GM12878 (cell line): Measurements from ENCODE around the gene SEMA4D. TPM values are rescaled to one million over a fixed set of nuclear protein-coding genes. Genes with fewer than 3 reads are reported as not detected.

Source experiments
- ATAC-seq: fragments of 200-7000 bp; cut with Tn5 transposase; 3 replicates; pipeline ENCODE4 v1.9.1; 2020; ENCODE audit warnings: mild to moderate bottlenecking, moderate library complexity
- BruUV-seq: library from RNA; stranded (reverse); fragments of 400-500 nt; replicated peaks from 2 replicates; lab custom pipeline; 2021; lab: Mats Ljungman, UMichigan
- CTCF ChIA-PET: fragments of 300-600 bp; sonication (Branson Sonifier 250); formaldehyde crosslinking; extraction: SDS; loops from one replicate; lab custom pipeline; 2021; ENCODE audit warnings: inconsistent platforms; lab: Yijun Ruan, JAX
- POLR2A ChIA-PET: fragments of 350-600 bp; formaldehyde crosslinking; extraction: SDS; loops from one replicate; lab custom pipeline; 2021; ENCODE audit warnings: inconsistent platforms; lab: Charles Lee
- RAD21 ChIA-PET: fragments of 300-600 bp; sonication (Branson Sonifier 250); formaldehyde crosslinking; loops from one replicate; lab custom pipeline; 2023; ENCODE audit warnings: antibody characterized with exemption; ENCODE audit not compliant: unreplicated experiment; lab: Charles Lee
- SMC1A ChIA-PET: fragments of 300-600 bp; sonication (Branson Sonifier 250); formaldehyde crosslinking; loops from one replicate; lab custom pipeline; 2023; ENCODE audit not compliant: unreplicated experiment, uncharacterized antibody; lab: Charles Lee
- DNase-seq: peaks from one replicate; pipeline ENCODE4 v3.0.0-alpha.2; 2011; ENCODE audit warnings: low read depth, low spot score
- FAIRE-seq: peaks from 3 replicates; lab custom pipeline; 2011; peaks lifted over from hg19 to GRCh38; lab: Jason Lieb, UNC
- H2AFZ ChIP-seq: 2 replicates; pipeline ENCODE4 v1.6.0; 2011; ENCODE audit warnings: low read depth, low read length, control low read depth; ENCODE audit not compliant: control insufficient read depth
- H3K27ac ChIP-seq: 2 replicates; pipeline ENCODE4 v1.5.1; 2011; ENCODE audit warnings: control low read depth; ENCODE audit not compliant: control insufficient read depth, insufficient read depth
- H3K27me3 ChIP-seq, 2 experiments: replicated peaks in 1 of 2; 2 replicates each; pipeline versions ENCODE4 v1.6.0 to v1.6.1; 2011; ENCODE audit warnings: low read length in 1 of 2; ENCODE audit not compliant: control insufficient read depth in 2 of 2, insufficient read depth in 2 of 2
- H3K36me3 ChIP-seq, 2 experiments: 2 replicates each; pipeline ENCODE4 v1.5.1; 2011; ENCODE audit warnings: low read length in 1 of 2; ENCODE audit not compliant: control insufficient read depth in 2 of 2, insufficient read depth in 2 of 2
- H3K4me1 ChIP-seq: 2 replicates; pipeline ENCODE4 v1.6.1; 2011; ENCODE audit warnings: mild to moderate bottlenecking, low read length, moderate library complexity, mixed read lengths; ENCODE audit not compliant: control insufficient read depth, insufficient read depth
- H3K4me2 ChIP-seq: 2 replicates; pipeline ENCODE4 v1.6.0; 2011; ENCODE audit warnings: control low read depth; ENCODE audit not compliant: control insufficient read depth, insufficient read depth
- H3K4me3 ChIP-seq: fragments of 200-600 bp; sonication (generic); 2 replicates; pipeline ENCODE4 v1.5.1; 2016
- H3K79me2 ChIP-seq: 2 replicates; pipeline ENCODE4 v1.6.0; 2011; ENCODE audit warnings: low read length; ENCODE audit not compliant: control insufficient read depth, insufficient read depth
- H3K9ac ChIP-seq: 2 replicates; pipeline ENCODE4 v1.8.0; 2011; ENCODE audit warnings: low read length, control low read depth, mixed read lengths; ENCODE audit not compliant: control insufficient read depth, insufficient read depth
- H3K9me3 ChIP-seq: replicated peaks from 3 replicates; pipeline ENCODE4 v1.5.1; 2011; ENCODE audit warnings: mild to moderate bottlenecking, low read length; ENCODE audit not compliant: control insufficient read depth, insufficient read depth
- H4K20me1 ChIP-seq: 2 replicates; pipeline ENCODE4 v1.6.0; 2011; ENCODE audit not compliant: control insufficient read depth, insufficient read depth
- CEBPZ ChIP-seq: fragments of 150-350 bp; IDR thresholded peaks from 2 replicates; pipeline ENCODE4 v1.6.1; 2016; ENCODE audit warnings: low read depth, low read length
- MEF2A ChIP-seq: IDR thresholded peaks from 2 replicates; pipeline ENCODE4 v1.6.1; 2011; ENCODE audit warnings: low read depth, mild to moderate bottlenecking, low read length, moderate library complexity; ENCODE audit not compliant: insufficient read depth
- WGBS: methylation state at CpG from one replicate; pipeline ENCODE4 v1.1.6; 2016; ENCODE audit warnings: low lambda C conversion rate; ENCODE audit not compliant: insufficient replicate concordance, insufficient coverage; ENCODE audit errors: missing lambda C conversion rate; 5-methylcytosine and 5-hydroxymethylcytosine counted together
- in situ Hi-C: fragments of 300-500 bp; cut with MboI; formaldehyde crosslinking; loops from 9 replicates; pipeline ENCODE4 v1.14.3; 2018; ENCODE audit warnings: mixed read lengths
- intact Hi-C: fragments of 100-400 bp; cut with micrococcal nuclease; formaldehyde crosslinking; loops from one replicate; pipeline ENCODE4 v1.14.2; 2022; ENCODE audit not compliant: unreplicated experiment
- polyA plus RNA-seq, 11 experiments: library from polyadenylated mRNA; depleted of rRNA in 4 of 11; unstranded in 6 of 11; stranded (reverse) in 5 of 11; fragments of >200 nt; fragmentation: Nextera tagmentation in 4 of 11; fragmentation: Illumina TruSeq in 1 of 11; extraction: Ambion mirVana in 4 of 11; extraction: Trizol in 1 of 11; gene quantifications; 1 replicate in 1 of 11; 2 replicates in 10 of 11; pipeline versions ENCODE4 v1.2.1 to v1.2.3, GENCODE V29; 2011 to 2016; ENCODE audit warnings: inconsistent platforms in 2 of 11, missing spikeins in 2 of 11, low read depth in 1 of 11
- total RNA-seq, 4 experiments: library from RNA; depleted of rRNA in 3 of 4; stranded (reverse); fragments of >200 nt in 3 of 4; fragmentation: Illumina TruSeq in 1 of 4; extraction: Trizol in 1 of 4; gene quantifications; 2 replicates each; pipeline versions ENCODE4 v1.2.1 to v1.2.3, GENCODE V29; 2013 to 2021
- TF ChIP-seq, protein P1 (sequence below): fragments of 450-650 bp; IDR thresholded peaks from 2 replicates; pipeline ENCODE4 v1.6.1; 2017; ENCODE audit warnings: mild to moderate bottlenecking, moderate library complexity

The SEMA4D gene
- total and polyA plus RNA-seq, 10 of the 15 experiments (the other 5 are each of a cell fraction or from before 2014, with no cell fraction given), result 15.1 to 136 (median 39.6) TPM

- no peak for TF ChIP-seq CEBPZ
Measured at GRCh38 chr9:89526667-89527066, 28.8 kb upstream of the SEMA4D start (continued).

GRCh38 chr9:89525446-89526374 is 27.8 kb upstream of the SEMA4D start:
- Histone ChIP-seq H3K4me3 (no peak overlapping the region), H3K79me2 (no peaks in the 10 kb centered on the region), H3K4me2 (no peak overlapping the region), H2AFZ (no peak overlapping the region), H3K36me3 (no peaks in the 10 kb centered on the region), H3K4me1 (peaks cover 34% of the 10 kb centered on the region), H3K9me3 (no peaks in the 10 kb centered on the region; the same call in 2 of the 3 replicates), H3K9ac (no peak overlapping the region), H4K20me1 (no peaks in the 10 kb centered on the region)
- DNase-seq (no peak), FAIRE-seq (no peak)
- BruUV-seq, result no TSS peak
- 89% methylated on average over 24 of the region's 24 CpGs for WGBS
- RAD21 ChIA-PET, result interaction anchor here (0.7 kb wide), 1 partner anchor 23 kb away, joined by 3 read pairs; no protein-coding TSS in a partner anchor
- POLR2A ChIA-PET, result interaction anchor here (1.1 kb wide), 1 partner anchor 112 kb away, joined by 3 read pairs; no protein-coding TSS in a partner anchor
- intact Hi-C loops (no loop called here), in situ Hi-C loops (no loop called here)
- SMC1A ChIA-PET, result interaction anchor here (0.7 to 1.5 kb wide), 3 partner anchors 9 to 23 kb away, joined by 3 read pairs; no protein-coding TSS in a partner anchor
- CTCF ChIA-PET, result no interaction called here
- TF ChIP-seq, protein P1, sequence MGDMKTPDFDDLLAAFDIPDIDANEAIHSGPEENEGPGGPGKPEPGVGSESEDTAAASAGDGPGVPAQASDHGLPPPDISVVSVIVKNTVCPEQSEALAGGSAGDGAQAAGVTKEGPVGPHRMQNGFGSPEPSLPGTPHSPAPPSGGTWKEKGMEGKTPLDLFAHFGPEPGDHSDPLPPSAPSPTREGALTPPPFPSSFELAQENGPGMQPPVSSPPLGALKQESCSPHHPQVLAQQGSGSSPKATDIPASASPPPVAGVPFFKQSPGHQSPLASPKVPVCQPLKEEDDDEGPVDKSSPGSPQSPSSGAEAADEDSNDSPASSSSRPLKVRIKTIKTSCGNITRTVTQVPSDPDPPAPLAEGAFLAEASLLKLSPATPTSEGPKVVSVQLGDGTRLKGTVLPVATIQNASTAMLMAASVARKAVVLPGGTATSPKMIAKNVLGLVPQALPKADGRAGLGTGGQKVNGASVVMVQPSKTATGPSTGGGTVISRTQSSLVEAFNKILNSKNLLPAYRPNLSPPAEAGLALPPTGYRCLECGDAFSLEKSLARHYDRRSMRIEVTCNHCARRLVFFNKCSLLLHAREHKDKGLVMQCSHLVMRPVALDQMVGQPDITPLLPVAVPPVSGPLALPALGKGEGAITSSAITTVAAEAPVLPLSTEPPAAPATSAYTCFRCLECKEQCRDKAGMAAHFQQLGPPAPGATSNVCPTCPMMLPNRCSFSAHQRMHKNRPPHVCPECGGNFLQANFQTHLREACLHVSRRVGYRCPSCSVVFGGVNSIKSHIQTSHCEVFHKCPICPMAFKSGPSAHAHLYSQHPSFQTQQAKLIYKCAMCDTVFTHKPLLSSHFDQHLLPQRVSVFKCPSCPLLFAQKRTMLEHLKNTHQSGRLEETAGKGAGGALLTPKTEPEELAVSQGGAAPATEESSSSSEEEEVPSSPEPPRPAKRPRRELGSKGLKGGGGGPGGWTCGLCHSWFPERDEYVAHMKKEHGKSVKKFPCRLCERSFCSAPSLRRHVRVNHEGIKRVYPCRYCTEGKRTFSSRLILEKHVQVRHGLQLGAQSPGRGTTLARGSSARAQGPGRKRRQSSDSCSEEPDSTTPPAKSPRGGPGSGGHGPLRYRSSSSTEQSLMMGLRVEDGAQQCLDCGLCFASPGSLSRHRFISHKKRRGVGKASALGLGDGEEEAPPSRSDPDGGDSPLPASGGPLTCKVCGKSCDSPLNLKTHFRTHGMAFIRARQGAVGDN, result no peak
- TF ChIP-seq MEF2A, result no peak
- TF ChIP-seq, all 136 proteins: peak for 0
- no peak for ATAC-seq
- Histone ChIP-seq H3K27ac (no peak overlapping the region), H3K27me3 (no peaks in the 10 kb centered on the region)
